ENCODE measurements around the gene NPVF.

Gene NPVF

GRCh38 chr7:25223206-25223605, 5.1 kb downstream of the NPVF start:
- no peak for DNase-seq

DNA sequence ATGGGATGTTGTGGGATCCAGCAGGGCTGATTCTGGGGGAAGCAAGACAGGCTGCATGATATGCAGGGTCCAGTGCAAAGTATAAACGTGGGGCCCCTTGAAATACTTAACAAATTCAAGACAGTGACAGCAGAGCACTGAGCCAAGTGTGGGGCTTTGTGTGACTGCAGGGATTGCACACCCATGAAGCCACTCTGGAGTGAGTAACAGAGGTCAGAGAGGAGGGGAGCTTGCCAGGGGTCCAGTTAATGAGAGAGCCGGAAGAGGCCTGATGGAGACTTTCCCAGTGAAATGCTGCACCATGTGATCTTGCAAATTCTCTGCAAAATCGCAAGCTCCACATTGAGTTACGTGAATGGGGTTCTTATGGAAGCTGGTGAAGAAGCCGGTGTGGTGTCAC, 5.6 kb downstream of the NPVF start:
- DNase-seq = no peak

GRCh38 chr7:25221009-25221408, 7.3 kb downstream of the NPVF start:
- DNase-seq = no peak

DNA sequence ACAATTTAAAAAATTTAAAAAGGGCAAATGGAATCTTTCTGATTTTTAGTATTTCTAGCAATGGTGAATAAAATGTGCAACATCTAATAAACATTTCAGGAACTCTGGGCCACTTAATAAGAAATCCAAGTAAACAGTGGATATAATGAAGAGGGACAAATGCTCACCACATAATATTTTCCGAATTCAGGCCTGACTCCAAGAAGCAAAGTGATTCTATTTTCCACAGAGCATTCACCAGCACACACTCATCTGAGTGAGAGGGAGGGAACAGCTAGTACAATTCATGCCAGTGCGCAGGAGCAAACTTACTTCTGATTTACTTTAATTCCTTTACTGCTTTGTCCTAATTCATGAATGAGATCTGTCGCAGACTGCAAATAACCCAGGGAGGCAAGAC, 10.1 kb downstream of the NPVF start:
- no peak for DNase-seq

DNA sequence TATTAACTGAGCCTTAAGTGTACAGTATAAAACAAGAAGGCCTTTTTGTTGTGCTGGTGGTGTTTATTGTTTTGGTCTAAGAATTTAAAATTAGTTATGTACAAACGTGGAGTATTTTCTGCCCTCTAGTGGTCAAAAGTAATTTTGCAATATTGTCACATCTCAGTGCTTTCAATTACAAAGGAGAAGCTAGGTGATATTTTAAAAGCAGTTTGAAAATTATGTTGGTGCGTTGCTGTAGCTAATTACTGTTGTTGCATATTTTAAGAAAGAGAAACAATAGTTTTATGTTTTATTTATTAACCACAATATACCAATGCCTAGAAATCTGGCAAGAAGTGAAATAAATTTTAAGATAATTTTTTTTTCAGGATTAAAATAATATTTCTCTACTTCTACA, 11.4 kb downstream of the NPVF start:
- peak; percentile 56 for DNase-seq

GRCh38 chr7:25215694-25216335, 12.5 kb downstream of the NPVF start:
- no peak for DNase-seq

- no peak for DNase-seq
Observed at GRCh38 chr7:25208525-25209221, 19.6 kb downstream of the NPVF start.

GRCh38 chr7:25207887-25208286, 20.4 kb downstream of the NPVF start:
- DNase-seq = no peak

DNA sequence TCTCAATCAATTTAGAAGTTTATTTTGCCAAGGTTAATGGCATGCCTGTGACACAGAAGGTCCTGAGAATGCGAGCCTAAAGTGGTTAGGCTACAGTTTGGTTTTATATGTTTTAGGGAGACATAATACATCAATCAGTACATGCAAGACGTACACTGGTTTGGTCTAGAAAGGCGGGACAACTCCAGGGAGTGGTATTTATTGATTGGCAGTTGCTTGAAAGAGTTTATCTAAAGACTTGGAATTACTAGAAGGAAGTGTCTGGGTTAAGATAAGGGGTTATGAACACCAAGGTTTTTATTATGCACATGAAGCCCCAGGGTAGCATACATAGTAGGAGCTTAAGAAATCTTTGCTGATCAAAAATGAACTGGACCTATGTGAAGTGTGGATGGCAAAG, 21.5 kb downstream of the NPVF start:
- no peak for DNase-seq

- no peak for DNase-seq
Observed at GRCh38 chr7:25196132-25196896, 32.0 kb downstream of the NPVF start.

DNA sequence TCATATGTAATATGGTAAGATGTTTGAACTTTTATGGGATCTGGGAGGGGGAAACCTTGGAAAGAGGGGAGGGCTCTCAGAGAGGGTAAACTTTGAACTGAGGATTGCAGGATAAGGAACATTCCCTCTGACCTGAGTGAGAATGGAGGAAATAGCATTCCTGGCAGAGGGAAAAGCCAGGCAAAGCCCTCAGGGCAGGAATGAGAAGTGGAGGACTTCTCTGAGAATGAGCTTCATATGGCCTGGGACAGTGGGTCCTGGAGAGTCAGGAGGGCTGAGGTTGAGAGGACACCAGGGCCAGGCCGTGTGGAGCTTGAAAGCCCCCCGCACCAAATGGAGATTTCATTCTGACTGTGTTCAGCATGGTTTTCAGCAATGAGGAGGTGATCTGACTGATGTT, 34.2 kb downstream of the NPVF start:
- DNase-seq = no peak

- DNase-seq = no peak
Observed at GRCh38 chr7:25192043-25192442, 36.2 kb downstream of the NPVF start.

DNA sequence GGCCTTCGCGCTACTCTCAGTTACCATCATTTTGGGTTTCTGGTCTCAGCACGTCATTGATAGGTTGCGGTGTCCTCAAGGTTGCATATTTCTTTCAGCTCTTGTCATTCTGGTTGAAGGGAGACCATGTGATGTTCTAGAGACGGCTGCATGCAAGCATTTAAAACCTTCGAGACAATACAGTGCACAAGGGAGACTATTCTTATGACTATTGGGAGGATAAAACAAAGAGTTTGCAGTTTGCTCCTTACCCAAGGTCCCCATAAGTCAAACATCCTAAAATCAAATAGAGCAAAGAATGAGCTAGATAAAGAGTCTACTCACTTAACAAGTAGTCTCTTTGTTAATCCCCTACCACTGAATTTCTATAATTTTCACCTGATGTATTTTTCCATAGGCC, 39.1 kb downstream of the NPVF start:
- DNase-seq = no peak

DNA sequence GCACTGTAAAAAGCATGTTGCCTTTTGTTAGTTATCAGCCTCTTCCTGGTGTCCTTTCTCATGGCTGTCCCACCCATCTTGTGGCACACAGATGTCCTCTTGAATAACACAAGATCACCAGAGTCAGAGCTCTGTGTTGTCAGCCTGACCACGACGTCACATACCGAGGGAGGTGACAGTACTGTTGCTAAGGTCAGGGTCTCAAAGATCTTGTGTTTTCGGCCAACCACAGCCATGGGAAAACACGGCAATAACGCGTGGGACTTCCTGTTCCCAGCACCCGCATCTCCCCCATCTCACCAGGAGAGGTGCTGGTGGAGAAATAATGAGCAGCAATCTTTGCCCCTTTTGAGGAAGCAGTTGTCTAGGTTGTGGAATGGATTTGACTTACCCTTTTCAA, 40.4 kb downstream of the NPVF start:
- no peak for DNase-seq

DNA sequence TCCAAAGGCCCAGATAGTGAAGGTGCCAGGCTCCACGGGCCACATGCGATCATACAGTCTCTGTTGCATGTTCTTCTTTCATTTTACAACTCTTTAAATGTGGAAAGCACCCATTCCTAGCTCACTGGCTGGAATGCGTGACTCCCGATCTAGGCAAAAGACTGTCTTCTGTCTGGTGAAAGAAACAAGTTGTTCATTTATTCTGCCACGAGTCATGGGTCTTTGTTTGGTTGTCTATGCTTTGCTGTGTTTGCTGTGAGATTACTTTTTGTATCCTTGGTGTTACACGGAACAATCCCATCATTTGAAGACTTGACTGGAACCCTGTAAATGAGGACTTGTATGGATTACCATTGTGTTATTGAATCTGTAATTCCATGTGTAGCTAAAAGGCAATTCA, 41.9 kb downstream of the NPVF start:
- no peak for DNase-seq

- DNase-seq = no peak
Observed at GRCh38 chr7:25181532-25181931, 46.8 kb downstream of the NPVF start.

DNA sequence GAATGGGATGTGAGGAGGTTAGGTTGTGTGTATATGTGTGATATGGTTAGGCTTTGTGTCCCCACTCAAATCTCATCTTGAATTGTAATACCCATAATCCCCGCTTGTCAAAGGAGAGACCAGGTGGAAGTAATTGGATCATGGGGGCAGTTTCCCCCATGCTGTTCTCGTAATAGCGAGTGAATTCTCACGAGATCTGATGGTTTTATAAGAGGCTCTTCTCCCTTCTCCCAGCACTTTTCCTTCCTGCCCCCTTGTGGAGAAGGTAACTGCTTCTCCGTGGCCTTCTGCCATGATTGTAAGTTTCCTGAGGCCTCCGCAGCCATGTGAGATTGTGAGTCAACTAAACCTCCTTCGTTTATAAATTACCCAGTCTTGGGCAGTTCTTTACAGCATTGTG, 47.3 kb downstream of the NPVF start:
- no peak for DNase-seq

- peak; percentile 39 for DNase-seq
Observed at GRCh38 chr7:25180592-25180923, 47.7 kb downstream of the NPVF start.

- peak; percentile 66 for DNase-seq
Observed at GRCh38 chr7:25179771-25180591, 48.3 kb downstream of the NPVF start.

DNA sequence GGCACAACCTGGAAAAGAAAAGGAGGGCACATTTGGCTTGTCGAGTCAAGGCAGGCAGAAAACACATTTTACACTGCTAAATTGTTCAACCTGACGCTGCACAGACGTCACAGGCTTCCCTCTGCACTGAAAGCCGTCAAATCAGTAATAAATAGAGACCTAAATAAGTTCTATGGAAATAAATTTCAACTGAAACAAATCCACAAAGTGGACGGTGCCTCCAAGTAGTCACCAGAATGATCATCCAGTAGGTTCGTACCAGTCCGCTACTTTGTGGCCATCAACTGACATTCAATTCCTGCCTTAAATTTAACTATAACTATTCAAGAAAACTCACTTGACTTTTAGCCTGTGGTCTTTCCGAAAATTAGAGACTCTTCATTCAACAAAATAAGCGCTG, 49.0 kb downstream of the NPVF start:
- no peak for DNase-seq

All from COR-L47 (cell line).